Glomerular visceral epithelial cell (primary cell): ENCODE measurements around the gene HOXA6.
A peak's percentile ranks its signal among the peaks of the same experiment; 100 is the strongest.

Experiments used
- DNase-seq: peaks from one replicate; pipeline ENCODE4 v3.0.0-alpha.2; 2016; ENCODE audit errors: extremely low spot score

HOXA6 gene

DNA sequence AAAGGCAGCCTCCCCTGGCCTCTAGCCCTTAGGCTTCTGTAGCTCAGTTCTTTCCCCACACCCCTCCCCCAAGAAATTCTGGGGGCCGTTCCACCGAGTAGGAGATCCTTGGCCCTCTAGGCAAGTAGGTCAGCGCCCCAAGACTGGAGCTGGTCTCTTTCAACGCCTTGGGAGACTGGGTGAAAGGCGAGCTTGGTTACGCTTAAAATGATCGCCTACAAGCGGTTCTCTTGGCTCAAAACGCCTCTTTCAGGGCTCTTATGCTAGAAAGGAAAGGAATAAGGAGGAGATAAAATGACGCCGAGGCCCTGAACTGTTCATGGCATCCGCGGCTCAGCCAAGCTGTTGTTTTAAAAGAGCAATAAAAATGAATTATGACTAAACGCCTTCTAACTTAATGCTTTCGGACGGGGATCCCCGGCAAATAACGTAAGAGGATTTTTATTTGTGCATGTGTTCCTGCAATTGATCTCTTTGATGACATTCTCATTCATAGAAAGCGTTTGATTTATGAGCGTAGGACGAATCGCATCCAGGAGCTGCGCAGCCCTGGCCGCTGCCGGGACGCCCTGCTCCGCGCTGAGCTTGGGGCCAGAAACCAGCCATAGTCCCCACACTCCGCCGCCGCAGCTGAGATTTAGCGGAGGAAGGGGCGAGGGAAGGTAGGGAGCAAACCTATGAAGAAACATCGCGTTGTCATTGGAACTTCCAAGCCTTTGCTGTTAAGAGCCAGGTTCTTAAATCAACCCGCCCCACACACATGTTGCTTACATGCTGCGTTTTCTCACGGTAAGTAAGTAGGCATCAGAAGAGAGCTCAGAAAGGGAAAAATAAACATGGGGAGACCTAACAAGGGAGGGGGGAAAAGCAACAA lies 48.8 kb downstream of the HOXA6 start:
- peak; percentile 54 for DNase-seq

DNA sequence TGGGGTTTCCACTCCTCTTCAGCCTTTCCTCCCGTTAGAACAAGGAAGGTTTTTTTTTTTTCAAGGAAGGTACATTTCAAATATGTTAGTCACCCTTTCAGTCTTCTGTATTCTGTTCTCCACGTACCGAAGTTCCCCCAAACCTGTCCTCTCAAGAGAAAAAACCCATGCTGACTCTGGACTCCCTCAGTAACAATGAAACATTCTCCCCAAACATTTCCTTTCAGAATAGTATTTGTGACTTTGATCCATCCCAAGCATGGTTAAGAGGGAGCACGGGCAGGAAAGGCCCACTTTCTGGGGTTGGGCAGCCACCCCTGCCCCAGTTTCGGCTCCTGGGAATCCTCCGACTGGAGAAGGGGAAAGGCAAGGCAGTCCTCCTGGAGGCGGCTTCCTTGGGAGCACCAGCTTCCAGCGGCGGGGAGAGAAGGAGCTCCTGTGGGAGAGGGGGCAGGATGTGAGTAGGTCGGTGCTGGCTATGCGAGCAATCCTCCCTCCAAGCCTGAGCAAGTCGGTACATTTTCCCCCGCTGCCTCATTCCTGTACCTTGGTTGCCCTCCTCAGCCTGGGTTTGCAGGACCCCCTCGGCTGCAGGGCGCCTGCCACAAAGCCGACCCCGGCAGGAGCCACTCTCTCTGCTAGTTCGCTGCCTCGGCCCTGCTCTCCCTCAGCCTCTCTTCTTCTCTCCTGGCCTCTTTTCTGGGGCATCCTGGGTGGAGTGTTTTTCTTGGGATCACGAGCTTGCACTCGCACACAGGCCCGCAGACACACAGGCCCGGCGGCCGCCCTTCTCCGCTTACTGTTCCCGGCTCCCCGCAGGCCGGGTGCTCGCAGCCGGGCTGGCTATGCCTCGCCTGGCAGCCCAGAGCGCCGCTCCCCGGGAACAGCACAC lies 49.6 kb downstream of the HOXA6 start:
- peak; percentile 47 for DNase-seq

- peak; percentile 47 for DNase-seq
Observed at GRCh38 chr7:27096768-27097514, 50.6 kb downstream of the HOXA6 start.

- peak; percentile 96 for DNase-seq
Observed at GRCh38 chr7:27095897-27096767, 51.4 kb downstream of the HOXA6 start, which contains the start of gene HOXA1. HOXA1 (minus strand) TSS chr7:27096000; CDS start chr7:27095912, 88 bp downstream.
